H1 (cell line): ENCODE data around the gene SEMA3C. TPM values are rescaled to one million over a fixed set of nuclear protein-coding genes. Genes with fewer than 3 reads are reported as not detected.

ENCODE experiments used
- CTCF ChIA-PET: fragments of 300-600 bp; sonication (Branson Sonifier 250); formaldehyde crosslinking; loops from one replicate; lab custom pipeline; 2021; ENCODE audit not compliant: partially characterized antibody; lab: Charles Lee
- POLR2A ChIA-PET: fragments of 300-600 bp; sonication (Branson Sonifier 250); formaldehyde crosslinking; loops from one replicate; lab custom pipeline; 2021; ENCODE audit warnings: inconsistent platforms; ENCODE audit not compliant: partially characterized antibody; lab: Charles Lee
- DNase-seq, 2 experiments: peaks; one replicate each; pipeline versions ENCODE4 v3.0.0 to v3.0.0-alpha.2; 2010 to 2022; ENCODE audit warnings: low spot score in 2 of 2, low read depth in 1 of 2, mixed read lengths in 1 of 2
- FAIRE-seq: peaks from 2 replicates; lab custom pipeline; 2011; peaks lifted over from hg19 to GRCh38; lab: Jason Lieb, UNC
- H2AFZ ChIP-seq: 2 replicates; pipeline ENCODE4 v1.8.1; 2012; ENCODE audit warnings: low read length, inconsistent platforms
- H2AK5ac ChIP-seq: 2 replicates; pipeline ENCODE4 v1.6.1; 2013; ENCODE audit warnings: low read depth, low read length
- H2BK120ac ChIP-seq: replicated peaks from 2 replicates; pipeline ENCODE3; 2013; ENCODE audit warnings: low read depth, low read length, inconsistent platforms
- H2BK12ac ChIP-seq: 2 replicates; pipeline ENCODE4 v1.6.1; 2013; ENCODE audit warnings: low read depth, low read length
- H2BK15ac ChIP-seq: 2 replicates; pipeline ENCODE4 v1.6.1; 2013; ENCODE audit warnings: low read length
- H2BK20ac ChIP-seq: 2 replicates; pipeline ENCODE4 v1.6.1; 2013; ENCODE audit warnings: low read length
- H2BK5ac ChIP-seq: 2 replicates; pipeline ENCODE4 v1.6.1; 2013; ENCODE audit warnings: low read depth, low read length
- H3K14ac ChIP-seq: 2 replicates; pipeline ENCODE4 v1.6.1; 2013; ENCODE audit warnings: inconsistent platforms; ENCODE audit not compliant: insufficient read length
- H3K18ac ChIP-seq: 2 replicates; pipeline ENCODE4 v1.6.1; 2013; ENCODE audit warnings: low read length; ENCODE audit errors: extremely low read depth
- H3K23ac ChIP-seq: 2 replicates; pipeline ENCODE4 v1.6.1; 2013; ENCODE audit warnings: inconsistent platforms; ENCODE audit not compliant: insufficient read length
- H3K23me2 ChIP-seq: 2 replicates; pipeline ENCODE4 v1.6.1; 2013; ENCODE audit warnings: low read depth, low read length
- H3K27ac ChIP-seq: 2 replicates; pipeline ENCODE4 v1.6.1; 2011; ENCODE audit warnings: low read depth, low read length, inconsistent platforms
- H3K27me3 ChIP-seq, 4 experiments: replicated peaks in 1 of 4; 1 replicate in 1 of 4; 2 replicates in 3 of 4; pipeline versions ENCODE4 v1.6.1 to v1.8.1; 2011 to 2013; ENCODE audit warnings: low read length in 3 of 4, mild to moderate bottlenecking in 3 of 4, inconsistent platforms in 2 of 4, mixed read lengths in 2 of 4, moderate library complexity in 1 of 4; ENCODE audit not compliant: control insufficient read depth in 3 of 4, insufficient read depth in 3 of 4; ENCODE audit errors: extremely low read depth in 1 of 4
- H3K36me3 ChIP-seq, 4 experiments: 2 replicates each; pipeline versions ENCODE4 v1.6.1 to v1.8.1; 2011 to 2013; ENCODE audit warnings: mild to moderate bottlenecking in 4 of 4, low read length in 3 of 4, moderate library complexity in 2 of 4, control low read depth in 1 of 4, inconsistent platforms in 1 of 4; ENCODE audit not compliant: insufficient read depth in 4 of 4, control insufficient read depth in 2 of 4
- H3K4ac ChIP-seq: replicated peaks from 2 replicates; pipeline ENCODE3; 2013; ENCODE audit warnings: low read length, low read depth, mixed read lengths, inconsistent platforms; ENCODE audit not compliant: insufficient read length
- H3K4me1 ChIP-seq, 4 experiments: replicated peaks in 1 of 4; 1 replicate in 1 of 4; 2 replicates in 3 of 4; pipeline versions ENCODE4 v1.6.1 to v1.8.1; 2011 to 2013; ENCODE audit warnings: low read length in 3 of 4, inconsistent platforms in 2 of 4, mixed read lengths in 1 of 4; ENCODE audit not compliant: insufficient read depth in 4 of 4, control insufficient read depth in 3 of 4
- H3K4me2 ChIP-seq, 2 experiments: 2 replicates each; pipeline versions ENCODE4 v1.6.1 to v1.8.1; 2011 to 2013; ENCODE audit warnings: low read depth in 2 of 2, low read length in 2 of 2, control low read depth in 1 of 2, inconsistent platforms in 1 of 2, mild to moderate bottlenecking in 1 of 2; ENCODE audit not compliant: insufficient read depth in 1 of 2
- H3K4me3 ChIP-seq, 4 experiments: fragments of 200-600, 300-600 bp in 1 of 4; sonication (generic), shearing (Covaris generic), sonication (Bioruptor Twin) in 1 of 4; 2 replicates each; pipeline versions ENCODE4 v1.5.1 to v1.8.1; 2011 to 2016; ENCODE audit warnings: low read length in 4 of 4, low read depth in 3 of 4, control low read depth in 2 of 4, inconsistent platforms in 2 of 4, mild to moderate bottlenecking in 2 of 4, mixed read lengths in 1 of 4, moderate library complexity in 1 of 4; ENCODE audit not compliant: insufficient read depth in 2 of 4; ENCODE audit errors: extremely low read depth in 1 of 4
- H3K56ac ChIP-seq: replicated peaks from 2 replicates; pipeline ENCODE3; 2013; ENCODE audit warnings: low read depth, mild to moderate bottlenecking, mixed read lengths, low read length, inconsistent platforms; ENCODE audit not compliant: insufficient read length
- H3K79me1 ChIP-seq: 2 replicates; pipeline ENCODE4 v1.6.1; 2013; ENCODE audit warnings: low read depth, low read length, control low read depth
- H3K79me2 ChIP-seq, 2 experiments: 2 replicates each; pipeline versions ENCODE4 v1.6.1 to v1.8.1; 2012 to 2013; ENCODE audit warnings: low read length in 2 of 2, mild to moderate bottlenecking in 2 of 2, inconsistent platforms in 1 of 2; ENCODE audit not compliant: insufficient read depth in 2 of 2, control insufficient read depth in 1 of 2
- H3K9ac ChIP-seq, 4 experiments: replicated peaks in 1 of 4; 1 replicate in 1 of 4; 2 replicates in 3 of 4; pipeline versions ENCODE4 v1.6.1 to v1.8.1; 2011 to 2013; ENCODE audit warnings: low read depth in 3 of 4, low read length in 3 of 4, control low read depth in 2 of 4, mild to moderate bottlenecking in 2 of 4, moderate library complexity in 2 of 4, inconsistent platforms in 1 of 4; ENCODE audit errors: extremely low read depth in 1 of 4
- H3K9me3 ChIP-seq, 2 experiments: 2 replicates each; pipeline versions ENCODE4 v1.6.1 to v1.8.1; 2012 to 2013; ENCODE audit warnings: mild to moderate bottlenecking in 2 of 2, moderate library complexity in 2 of 2, control low read depth in 1 of 2, inconsistent platforms in 1 of 2, low read depth in 1 of 2, low read length in 1 of 2, mixed read lengths in 1 of 2; ENCODE audit not compliant: insufficient read depth in 2 of 2
- H4K20me1 ChIP-seq, 2 experiments: replicated peaks in 1 of 2; 2 replicates each; pipeline versions ENCODE3 to v1.8.1; 2011 to 2013; ENCODE audit warnings: inconsistent platforms in 2 of 2, low read length in 2 of 2, mild to moderate bottlenecking in 1 of 2; ENCODE audit not compliant: insufficient read depth in 2 of 2, control insufficient read depth in 1 of 2
- H4K5ac ChIP-seq: 2 replicates; pipeline ENCODE4 v1.6.1; 2013; ENCODE audit warnings: low read length, low read depth, mixed read lengths, inconsistent platforms; ENCODE audit not compliant: insufficient read length
- H4K8ac ChIP-seq: 2 replicates; pipeline ENCODE4 v1.8.0; 2013; ENCODE audit warnings: mild to moderate bottlenecking, moderate library complexity, low read length, inconsistent platforms; ENCODE audit not compliant: insufficient read depth; ENCODE audit errors: extremely low read depth
- H4K91ac ChIP-seq: replicated peaks from 2 replicates; pipeline ENCODE3; 2013; ENCODE audit warnings: low read length, mixed read lengths, inconsistent platforms; ENCODE audit not compliant: insufficient read length
- FOSL1 ChIP-seq: IDR thresholded peaks from 2 replicates; pipeline ENCODE4 v1.6.1; 2011; ENCODE audit warnings: mild to moderate bottlenecking, low read depth, low read length, moderate library complexity; ENCODE audit not compliant: insufficient read depth
- polyA plus RNA-seq, 7 experiments: library from polyadenylated mRNA; depleted of rRNA in 3 of 7; stranded (reverse) in 5 of 7; unstranded in 2 of 7; fragments of >200 nt in 5 of 7; fragments of 200-250 nt in 2 of 7; gene quantifications; 1 replicate in 5 of 7; 2 replicates in 1 of 7; 4 replicates in 1 of 7; pipeline versions ENCODE4 v1.2.1 to v1.2.3, GENCODE V29; 2011 to 2013; ENCODE audit warnings: missing spikeins in 2 of 7, mixed read lengths in 2 of 7
- total RNA-seq: library from RNA; stranded (reverse); fragmentation: NEBNext Ultra II Directional; extraction: Animal tissue kit (Norgen Biotek cat#: 25700); gene quantifications from 2 replicates; pipeline ENCODE4 v1.2.1, GENCODE V29; 2021

Gene SEMA3C
- total and polyA plus RNA-seq, 2 of the 8 experiments (the other 6 are each of a cell fraction or from before 2014, with no cell fraction given), result 0.15 to 1.4 TPM

DNA sequence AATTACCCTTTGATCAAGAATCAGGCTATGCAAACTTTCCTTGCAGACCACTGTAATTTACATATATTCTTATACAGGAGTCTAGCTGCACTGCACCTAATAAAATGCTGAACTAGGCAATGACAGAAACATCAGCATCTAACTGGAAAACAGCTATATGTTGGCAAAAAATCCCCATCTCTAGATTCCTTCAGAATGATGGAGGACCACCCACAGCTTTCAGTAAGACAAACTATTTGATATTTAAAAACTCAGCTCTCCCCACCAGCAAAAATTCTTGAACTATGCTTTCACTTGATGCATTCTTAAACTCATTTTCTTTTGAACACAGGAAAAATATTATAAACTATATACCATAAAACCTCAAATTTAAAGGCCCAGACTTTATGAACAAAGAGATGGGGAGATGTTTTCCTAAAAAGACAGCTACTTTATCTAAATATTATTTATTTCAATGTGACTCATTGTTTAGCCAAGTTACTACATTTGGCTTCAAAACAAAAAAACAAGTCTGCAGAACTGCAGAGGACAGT lies 77.4 kb downstream of the SEMA3C start:
- Histone ChIP-seq H3K4me3 (no peak overlapping the region), H2AK5ac (no peak overlapping the region), H4K91ac (no peak overlapping the region), H4K5ac (no peak overlapping the region), H3K79me1 (no peaks in the 10 kb centered on the region), H3K9ac (no peak overlapping the region), H3K79me2 (no peaks in the 10 kb centered on the region), H3K4me2 (0 out of 4 replicates have a peak overlapping the region, but pooled peaks of 1 of the 2 experiments have one; percentile 7), H3K56ac (no peak overlapping the region), H4K20me1 (no peaks in the 10 kb centered on the region), H3K23me2 (no peaks in the 10 kb centered on the region), H3K27me3 (no peaks in the 10 kb centered on the region), H3K14ac (no peak overlapping the region), H3K18ac (no peak overlapping the region), H2BK20ac (no peak overlapping the region), H2BK12ac (no peak overlapping the region), H3K23ac (no peak overlapping the region), H2BK5ac (no peak overlapping the region), H2BK120ac (no peak overlapping the region), H3K4me1 (peaks cover 0 to 4% (median 1%) of the 10 kb centered on the region in 4 experiments; a peak in 2 of 7 replicates), H4K8ac (no peak overlapping the region), H2AFZ (no peak overlapping the region), H3K4ac (no peak overlapping the region), H3K9me3 (no peaks in the 10 kb centered on the region), H3K36me3 (no peaks in the 10 kb centered on the region), H2BK15ac (no peak overlapping the region), H3K27ac (no peak overlapping the region)
- POLR2A ChIA-PET, result no interaction called here
- CTCF ChIA-PET, result interaction anchor here (1.2 kb wide), 1 partner anchor 142 kb away, joined by 4 read pairs; no protein-coding TSS in a partner anchor
- DNase-seq, result no peak
- no peak for TF ChIP-seq FOSL1
- FAIRE-seq, result no peak
